ENCODE results near the gene TMEM214.

TMEM214 gene

DNA sequence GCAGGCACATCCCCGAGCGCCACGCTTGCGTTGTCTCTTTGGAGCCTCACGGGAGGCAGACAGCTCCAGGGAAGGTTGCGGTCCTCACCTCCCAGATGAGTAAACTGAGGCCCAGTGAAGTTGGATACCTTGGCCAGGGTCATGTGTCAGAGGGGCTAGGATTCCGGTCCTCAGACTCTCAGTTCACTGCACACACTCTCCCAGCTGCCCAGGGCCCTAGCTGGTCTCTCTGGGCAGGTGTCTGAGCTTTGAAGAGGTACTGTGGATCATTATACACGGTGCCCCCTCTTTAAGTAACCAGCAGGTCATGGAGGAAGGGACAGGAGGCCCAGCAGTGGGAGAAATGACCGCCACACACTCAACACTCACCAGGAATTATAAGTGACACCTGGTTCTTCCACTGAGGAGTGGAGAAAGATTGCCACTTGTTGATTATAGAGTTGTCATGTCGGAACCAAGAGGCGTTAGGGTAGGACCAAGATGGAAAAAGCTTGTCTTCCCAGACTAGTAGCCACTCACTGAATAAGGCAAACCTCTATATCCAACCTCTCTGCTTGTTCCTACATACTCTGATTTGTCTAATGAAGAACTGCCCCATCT, 588 bp downstream of the TMEM214 start:
- H3K27ac ChIP-seq (replicated peaks), result peak overlapping the region; percentile 84
- no peak for DNase-seq (ENCODE audit: low read depth in 1 of 2, low spot score in 1 of 2)
- peak overlapping the region; percentile 98 for H3K4me3 ChIP-seq (replicated peaks; ENCODE audit: insufficient read depth, low read length)
- no peaks in the 10 kb centered on the region for H3K27me3 ChIP-seq (ENCODE audit: insufficient read depth, poor library complexity, severe bottlenecking)
- TF ChIP-seq SPI1 (IDR thresholded peaks at IDR 0.05; ENCODE audit: borderline replicate concordance, low read depth) (no peak), REST (IDR thresholded peaks at IDR 0.05; ENCODE audit: insufficient replicate concordance, low read depth) (no peak), POLR2AphosphoS5 (IDR thresholded peaks at IDR 0.05; ENCODE audit: low read depth) (no peak), GABPA (IDR thresholded peaks at IDR 0.05; ENCODE audit: low read depth) (no peak)
- TF ChIP-seq, protein P1, sequence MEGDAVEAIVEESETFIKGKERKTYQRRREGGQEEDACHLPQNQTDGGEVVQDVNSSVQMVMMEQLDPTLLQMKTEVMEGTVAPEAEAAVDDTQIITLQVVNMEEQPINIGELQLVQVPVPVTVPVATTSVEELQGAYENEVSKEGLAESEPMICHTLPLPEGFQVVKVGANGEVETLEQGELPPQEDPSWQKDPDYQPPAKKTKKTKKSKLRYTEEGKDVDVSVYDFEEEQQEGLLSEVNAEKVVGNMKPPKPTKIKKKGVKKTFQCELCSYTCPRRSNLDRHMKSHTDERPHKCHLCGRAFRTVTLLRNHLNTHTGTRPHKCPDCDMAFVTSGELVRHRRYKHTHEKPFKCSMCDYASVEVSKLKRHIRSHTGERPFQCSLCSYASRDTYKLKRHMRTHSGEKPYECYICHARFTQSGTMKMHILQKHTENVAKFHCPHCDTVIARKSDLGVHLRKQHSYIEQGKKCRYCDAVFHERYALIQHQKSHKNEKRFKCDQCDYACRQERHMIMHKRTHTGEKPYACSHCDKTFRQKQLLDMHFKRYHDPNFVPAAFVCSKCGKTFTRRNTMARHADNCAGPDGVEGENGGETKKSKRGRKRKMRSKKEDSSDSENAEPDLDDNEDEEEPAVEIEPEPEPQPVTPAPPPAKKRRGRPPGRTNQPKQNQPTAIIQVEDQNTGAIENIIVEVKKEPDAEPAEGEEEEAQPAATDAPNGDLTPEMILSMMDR (IDR thresholded peaks at IDR 0.05; ENCODE audit: insufficient read depth, low read length), result no peak

- no peak for DNase-seq (ENCODE audit: low read depth in 1 of 2, low spot score in 1 of 2)
- Histone ChIP-seq H3K27me3 (ENCODE audit: insufficient read depth, poor library complexity, severe bottlenecking) (no peaks in the 10 kb centered on the region), H3K27ac (replicated peaks) (no peak overlapping the region), H3K4me3 (replicated peaks; ENCODE audit: insufficient read depth, low read length) (no peak overlapping the region)
- TF ChIP-seq, protein P1 (IDR thresholded peaks at IDR 0.05; ENCODE audit: insufficient read depth, low read length), result no peak
- TF ChIP-seq GABPA (IDR thresholded peaks at IDR 0.05; ENCODE audit: low read depth) (no peak), SPI1 (IDR thresholded peaks at IDR 0.05; ENCODE audit: borderline replicate concordance, low read depth) (no peak), REST (IDR thresholded peaks at IDR 0.05; ENCODE audit: insufficient replicate concordance, low read depth) (no peak), POLR2AphosphoS5 (IDR thresholded peaks at IDR 0.05; ENCODE audit: low read depth) (no peak)
These were observed 5.2 kb downstream of the TMEM214 start for GRCh38 chr2:27038012-27038411.

- Histone ChIP-seq H3K27me3 (ENCODE audit: insufficient read depth, poor library complexity, severe bottlenecking) (no peaks in the 10 kb centered on the region), H3K27ac (replicated peaks) (no peak overlapping the region), H3K4me3 (replicated peaks; ENCODE audit: insufficient read depth, low read length) (no peak overlapping the region)
- TF ChIP-seq SPI1 (IDR thresholded peaks at IDR 0.05; ENCODE audit: borderline replicate concordance, low read depth) (no peak), POLR2AphosphoS5 (IDR thresholded peaks at IDR 0.05; ENCODE audit: low read depth) (no peak), REST (IDR thresholded peaks at IDR 0.05; ENCODE audit: insufficient replicate concordance, low read depth) (no peak), GABPA (IDR thresholded peaks at IDR 0.05; ENCODE audit: low read depth) (no peak)
- TF ChIP-seq, protein P1 (IDR thresholded peaks at IDR 0.05; ENCODE audit: insufficient read depth, low read length), result no peak
- DNase-seq (ENCODE audit: low read depth in 1 of 2, low spot score in 1 of 2), result no peak
These were observed 6.0 kb downstream of the TMEM214 start for GRCh38 chr2:27038631-27039339.

Measured in HL-60 (cell line).